GM12878 (cell line): ENCODE data around the gene SRSF1. TPM values are rescaled to one million over a fixed set of nuclear protein-coding genes. Genes with fewer than 3 reads are reported as not detected.

Source experiments
- ATAC-seq: fragments of 200-7000 bp; cut with Tn5 transposase; 3 replicates; pipeline ENCODE4 v1.9.1; 2020; ENCODE audit warnings: mild to moderate bottlenecking, moderate library complexity
- BruUV-seq: library from RNA; stranded (reverse); fragments of 400-500 nt; replicated peaks from 2 replicates; lab custom pipeline; 2021; lab: Mats Ljungman, UMichigan
- CTCF ChIA-PET: fragments of 300-600 bp; sonication (Branson Sonifier 250); formaldehyde crosslinking; extraction: SDS; loops from one replicate; lab custom pipeline; 2021; ENCODE audit warnings: inconsistent platforms; lab: Yijun Ruan, JAX
- POLR2A ChIA-PET: fragments of 350-600 bp; formaldehyde crosslinking; extraction: SDS; loops from one replicate; lab custom pipeline; 2021; ENCODE audit warnings: inconsistent platforms; lab: Charles Lee
- RAD21 ChIA-PET: fragments of 300-600 bp; sonication (Branson Sonifier 250); formaldehyde crosslinking; loops from one replicate; lab custom pipeline; 2023; ENCODE audit warnings: antibody characterized with exemption; ENCODE audit not compliant: unreplicated experiment; lab: Charles Lee
- SMC1A ChIA-PET: fragments of 300-600 bp; sonication (Branson Sonifier 250); formaldehyde crosslinking; loops from one replicate; lab custom pipeline; 2023; ENCODE audit not compliant: unreplicated experiment, uncharacterized antibody; lab: Charles Lee
- DNase-seq: peaks from one replicate; pipeline ENCODE4 v3.0.0-alpha.2; 2011; ENCODE audit warnings: low read depth, low spot score
- FAIRE-seq: peaks from 3 replicates; lab custom pipeline; 2011; peaks lifted over from hg19 to GRCh38; lab: Jason Lieb, UNC
- H2AFZ ChIP-seq: 2 replicates; pipeline ENCODE4 v1.6.0; 2011; ENCODE audit warnings: low read depth, low read length, control low read depth; ENCODE audit not compliant: control insufficient read depth
- H3K27ac ChIP-seq: 2 replicates; pipeline ENCODE4 v1.5.1; 2011; ENCODE audit warnings: control low read depth; ENCODE audit not compliant: control insufficient read depth, insufficient read depth
- H3K27me3 ChIP-seq, 2 experiments: replicated peaks in 1 of 2; 2 replicates each; pipeline versions ENCODE4 v1.6.0 to v1.6.1; 2011; ENCODE audit warnings: low read length in 1 of 2; ENCODE audit not compliant: control insufficient read depth in 2 of 2, insufficient read depth in 2 of 2
- H3K36me3 ChIP-seq, 2 experiments: 2 replicates each; pipeline ENCODE4 v1.5.1; 2011; ENCODE audit warnings: low read length in 1 of 2; ENCODE audit not compliant: control insufficient read depth in 2 of 2, insufficient read depth in 2 of 2
- H3K4me1 ChIP-seq: 2 replicates; pipeline ENCODE4 v1.6.1; 2011; ENCODE audit warnings: mild to moderate bottlenecking, low read length, moderate library complexity, mixed read lengths; ENCODE audit not compliant: control insufficient read depth, insufficient read depth
- H3K4me2 ChIP-seq: 2 replicates; pipeline ENCODE4 v1.6.0; 2011; ENCODE audit warnings: control low read depth; ENCODE audit not compliant: control insufficient read depth, insufficient read depth
- H3K4me3 ChIP-seq: fragments of 200-600 bp; sonication (generic); 2 replicates; pipeline ENCODE4 v1.5.1; 2016
- H3K79me2 ChIP-seq: 2 replicates; pipeline ENCODE4 v1.6.0; 2011; ENCODE audit warnings: low read length; ENCODE audit not compliant: control insufficient read depth, insufficient read depth
- H3K9ac ChIP-seq: 2 replicates; pipeline ENCODE4 v1.8.0; 2011; ENCODE audit warnings: low read length, control low read depth, mixed read lengths; ENCODE audit not compliant: control insufficient read depth, insufficient read depth
- H3K9me3 ChIP-seq: replicated peaks from 3 replicates; pipeline ENCODE4 v1.5.1; 2011; ENCODE audit warnings: mild to moderate bottlenecking, low read length; ENCODE audit not compliant: control insufficient read depth, insufficient read depth
- H4K20me1 ChIP-seq: 2 replicates; pipeline ENCODE4 v1.6.0; 2011; ENCODE audit not compliant: control insufficient read depth, insufficient read depth
- BACH1 ChIP-seq: fragments of 450-650 bp; IDR thresholded peaks from 2 replicates; pipeline ENCODE4 v1.6.1; 2017; ENCODE audit warnings: mild to moderate bottlenecking, borderline replicate concordance
- CHD2 ChIP-seq: IDR thresholded peaks from 2 replicates; pipeline ENCODE4 v1.6.1; 2011; ENCODE audit warnings: low read depth, low read length, improper control_type of control experiment, borderline replicate concordance
- FOS ChIP-seq: IDR thresholded peaks from 3 replicates; pipeline ENCODE4 v1.6.1; 2011; ENCODE audit warnings: borderline replicate concordance; ENCODE audit not compliant: insufficient read length; ENCODE audit errors: extremely low read depth
- HDAC2 ChIP-seq: fragments of 200-600 bp; sonication (generic); IDR thresholded peaks from 2 replicates; pipeline ENCODE4 v1.6.1; 2017
- KDM1A ChIP-seq: fragments of 200-600 bp; sonication (generic); IDR thresholded peaks from 2 replicates; pipeline ENCODE4 v1.6.1; 2016; ENCODE audit warnings: borderline replicate concordance
- MXI1 ChIP-seq: fragments of 150-350 bp; IDR thresholded peaks from 2 replicates; pipeline ENCODE4 v1.6.1; 2011; ENCODE audit warnings: low read depth, mild to moderate bottlenecking, inconsistent platforms, low read length, improper control_type of control experiment
- NFIC ChIP-seq: IDR thresholded peaks from 2 replicates; pipeline ENCODE4 v1.6.1; 2012; ENCODE audit warnings: low read depth, mild to moderate bottlenecking, inconsistent platforms, low read length, moderate library complexity
- NFYB ChIP-seq: IDR thresholded peaks from 2 replicates; pipeline ENCODE4 v1.6.1; 2011; ENCODE audit warnings: low read depth, mild to moderate bottlenecking, low read length, improper control_type of control experiment, moderate library complexity; ENCODE audit not compliant: insufficient read depth
- PAX5 ChIP-seq: IDR thresholded peaks from 2 replicates; pipeline ENCODE4 v1.6.1; 2011; ENCODE audit warnings: low read depth, low read length, borderline replicate concordance
- PML ChIP-seq: IDR thresholded peaks from 2 replicates; pipeline ENCODE4 v1.6.1; 2012; ENCODE audit warnings: low read length, inconsistent platforms
- POLR2AphosphoS2 ChIP-seq: IDR thresholded peaks from 2 replicates; pipeline ENCODE4 v1.6.1; 2011; ENCODE audit warnings: low read depth, mild to moderate bottlenecking, low read length, improper control_type of control experiment, moderate library complexity
- SMAD1 ChIP-seq: fragments of 450-650 bp; IDR thresholded peaks from 2 replicates; pipeline ENCODE4 v1.6.1; 2018; ENCODE audit warnings: mild to moderate bottlenecking, low read depth; ENCODE audit not compliant: partially characterized antibody
- SP1 ChIP-seq: IDR thresholded peaks from one replicate; pipeline ENCODE4 v1.6.1; 2011; ENCODE audit warnings: low read depth, low read length
- SUZ12 ChIP-seq: fragments of 200-600 bp; sonication (generic); IDR thresholded peaks from one replicate; pipeline ENCODE4 v1.6.1; 2018; ENCODE audit warnings: antibody characterized with exemption, mild to moderate bottlenecking; ENCODE audit not compliant: unreplicated experiment
- TCF3 ChIP-seq: IDR thresholded peaks from 2 replicates; pipeline ENCODE4 v1.6.1; 2012; ENCODE audit warnings: low read depth, mild to moderate bottlenecking, low read length, borderline replicate concordance; ENCODE audit not compliant: insufficient read depth
- ZNF207 ChIP-seq: fragments of 450-650 bp; IDR thresholded peaks from 2 replicates; pipeline ENCODE4 v1.6.1; 2014; ENCODE audit warnings: antibody characterized with exemption, mild to moderate bottlenecking, borderline replicate concordance
- in situ Hi-C: fragments of 300-500 bp; cut with MboI; formaldehyde crosslinking; loops from 9 replicates; pipeline ENCODE4 v1.14.3; 2018; ENCODE audit warnings: mixed read lengths
- intact Hi-C: fragments of 100-400 bp; cut with micrococcal nuclease; formaldehyde crosslinking; loops from one replicate; pipeline ENCODE4 v1.14.2; 2022; ENCODE audit not compliant: unreplicated experiment
- polyA plus RNA-seq, 11 experiments: library from polyadenylated mRNA; depleted of rRNA in 4 of 11; unstranded in 6 of 11; stranded (reverse) in 5 of 11; fragments of >200 nt; fragmentation: Nextera tagmentation in 4 of 11; fragmentation: Illumina TruSeq in 1 of 11; extraction: Ambion mirVana in 4 of 11; extraction: Trizol in 1 of 11; gene quantifications; 1 replicate in 1 of 11; 2 replicates in 10 of 11; pipeline versions ENCODE4 v1.2.1 to v1.2.3, GENCODE V29; 2011 to 2016; ENCODE audit warnings: inconsistent platforms in 2 of 11, missing spikeins in 2 of 11, low read depth in 1 of 11
- total RNA-seq, 4 experiments: library from RNA; depleted of rRNA in 3 of 4; stranded (reverse); fragments of >200 nt in 3 of 4; fragmentation: Illumina TruSeq in 1 of 4; extraction: Trizol in 1 of 4; gene quantifications; 2 replicates each; pipeline versions ENCODE4 v1.2.1 to v1.2.3, GENCODE V29; 2013 to 2021
- TF ChIP-seq, protein P1 (sequence below): IDR thresholded peaks from 2 replicates; pipeline ENCODE4 v1.6.1; 2012; ENCODE audit warnings: low read depth, low read length, improper control_type of control experiment
- TF ChIP-seq, protein P2 (sequence below): IDR thresholded peaks from 2 replicates; pipeline ENCODE4 v1.6.1; 2011; ENCODE audit warnings: low read depth, low read length, improper control_type of control experiment, borderline replicate concordance
- TF ChIP-seq, protein P3 (sequence below): fragments of 450-650 bp; conservative IDR thresholded peaks from 2 replicates; pipeline ENCODE4 v1.6.1; 2017; ENCODE audit warnings: mild to moderate bottlenecking, moderate library complexity

Gene SRSF1
- total and polyA plus RNA-seq, 10 of the 15 experiments (the other 5 are each of a cell fraction or from before 2014, with no cell fraction given): 101 to 474 (median 404) TPM

- TF ChIP-seq, protein P1, sequence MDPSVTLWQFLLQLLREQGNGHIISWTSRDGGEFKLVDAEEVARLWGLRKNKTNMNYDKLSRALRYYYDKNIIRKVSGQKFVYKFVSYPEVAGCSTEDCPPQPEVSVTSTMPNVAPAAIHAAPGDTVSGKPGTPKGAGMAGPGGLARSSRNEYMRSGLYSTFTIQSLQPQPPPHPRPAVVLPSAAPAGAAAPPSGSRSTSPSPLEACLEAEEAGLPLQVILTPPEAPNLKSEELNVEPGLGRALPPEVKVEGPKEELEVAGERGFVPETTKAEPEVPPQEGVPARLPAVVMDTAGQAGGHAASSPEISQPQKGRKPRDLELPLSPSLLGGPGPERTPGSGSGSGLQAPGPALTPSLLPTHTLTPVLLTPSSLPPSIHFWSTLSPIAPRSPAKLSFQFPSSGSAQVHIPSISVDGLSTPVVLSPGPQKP: 0 out of 2 replicates have a peak, but pooled peaks have one; percentile 30
- TF ChIP-seq FOS: no peak
These were observed at the start of gene SRSF1 (continued) for GRCh38 chr17:58006924-58007780.

GRCh38 chr17:58056476-58056875 is 49.4 kb upstream of the SRSF1 start:
- intact Hi-C loops: no loop called here

More at GRCh38 chr17:58056476-58056875, 49.4 kb upstream of the SRSF1 start:
- TF ChIP-seq, protein P2, sequence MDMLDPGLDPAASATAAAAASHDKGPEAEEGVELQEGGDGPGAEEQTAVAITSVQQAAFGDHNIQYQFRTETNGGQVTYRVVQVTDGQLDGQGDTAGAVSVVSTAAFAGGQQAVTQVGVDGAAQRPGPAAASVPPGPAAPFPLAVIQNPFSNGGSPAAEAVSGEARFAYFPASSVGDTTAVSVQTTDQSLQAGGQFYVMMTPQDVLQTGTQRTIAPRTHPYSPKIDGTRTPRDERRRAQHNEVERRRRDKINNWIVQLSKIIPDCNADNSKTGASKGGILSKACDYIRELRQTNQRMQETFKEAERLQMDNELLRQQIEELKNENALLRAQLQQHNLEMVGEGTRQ: no peak
- TF ChIP-seq NFIC (no peak), PML (no peak), PAX5 (no peak), SUZ12 (no peak), ZNF207 (no peak), SMAD1 (no peak), MXI1 (no peak), CHD2 (no peak), KDM1A (no peak), POLR2AphosphoS2 (no peak), NFYB (no peak), SP1 (no peak), TCF3 (no peak), BACH1 (no peak), HDAC2 (no peak)
- TF ChIP-seq, protein P3, sequence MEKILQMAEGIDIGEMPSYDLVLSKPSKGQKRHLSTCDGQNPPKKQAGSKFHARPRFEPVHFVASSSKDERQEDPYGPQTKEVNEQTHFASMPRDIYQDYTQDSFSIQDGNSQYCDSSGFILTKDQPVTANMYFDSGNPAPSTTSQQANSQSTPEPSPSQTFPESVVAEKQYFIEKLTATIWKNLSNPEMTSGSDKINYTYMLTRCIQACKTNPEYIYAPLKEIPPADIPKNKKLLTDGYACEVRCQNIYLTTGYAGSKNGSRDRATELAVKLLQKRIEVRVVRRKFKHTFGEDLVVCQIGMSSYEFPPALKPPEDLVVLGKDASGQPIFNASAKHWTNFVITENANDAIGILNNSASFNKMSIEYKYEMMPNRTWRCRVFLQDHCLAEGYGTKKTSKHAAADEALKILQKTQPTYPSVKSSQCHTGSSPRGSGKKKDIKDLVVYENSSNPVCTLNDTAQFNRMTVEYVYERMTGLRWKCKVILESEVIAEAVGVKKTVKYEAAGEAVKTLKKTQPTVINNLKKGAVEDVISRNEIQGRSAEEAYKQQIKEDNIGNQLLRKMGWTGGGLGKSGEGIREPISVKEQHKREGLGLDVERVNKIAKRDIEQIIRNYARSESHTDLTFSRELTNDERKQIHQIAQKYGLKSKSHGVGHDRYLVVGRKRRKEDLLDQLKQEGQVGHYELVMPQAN: no peak
- Histone ChIP-seq H3K27me3 (no peaks in the 10 kb centered on the region; a peak in 2 of 4 replicates), H3K4me1 (no peaks in the 10 kb centered on the region), H3K4me3 (no peak overlapping the region), H4K20me1 (no peaks in the 10 kb centered on the region), H3K9me3 (no peaks in the 10 kb centered on the region), H3K79me2 (no peaks in the 10 kb centered on the region), H3K36me3 (no peaks in the 10 kb centered on the region), H2AFZ (no peak overlapping the region), H3K27ac (no peak overlapping the region), H3K4me2 (no peak overlapping the region), H3K9ac (no peak overlapping the region)
- BruUV-seq: no TSS peak
- ChIA-PET POLR2A (no interaction called here), CTCF (no interaction called here), SMC1A (interaction anchor here (0.7 to 0.9 kb wide), 2 partner anchors 32 to 63 kb away, joined by 3 read pairs; no protein-coding TSS in a partner anchor), RAD21 (no interaction called here)
- DNase-seq: no peak
- no peak for FAIRE-seq
- in situ Hi-C loops: no loop called here
- ATAC-seq: no peak
